ENCODE results near the gene DUSP9. TPM values are rescaled to one million over a fixed set of nuclear protein-coding genes. Genes with fewer than 3 reads are reported as not detected.
A peak's percentile ranks its signal among the peaks of the same experiment; 100 is the strongest.

The DUSP9 gene
- polyA plus RNA-seq, 1 donor from 2014 or later = 0.94 TPM

- no peak overlapping the region for H3K4me2 ChIP-seq (ENCODE audit: low read length)
- H3K27ac ChIP-seq (ENCODE audit: low read length) = no peak overlapping the region
Measured at GRCh38 chrX:153642051-153642654, 4.8 kb upstream of the DUSP9 start.

DNA sequence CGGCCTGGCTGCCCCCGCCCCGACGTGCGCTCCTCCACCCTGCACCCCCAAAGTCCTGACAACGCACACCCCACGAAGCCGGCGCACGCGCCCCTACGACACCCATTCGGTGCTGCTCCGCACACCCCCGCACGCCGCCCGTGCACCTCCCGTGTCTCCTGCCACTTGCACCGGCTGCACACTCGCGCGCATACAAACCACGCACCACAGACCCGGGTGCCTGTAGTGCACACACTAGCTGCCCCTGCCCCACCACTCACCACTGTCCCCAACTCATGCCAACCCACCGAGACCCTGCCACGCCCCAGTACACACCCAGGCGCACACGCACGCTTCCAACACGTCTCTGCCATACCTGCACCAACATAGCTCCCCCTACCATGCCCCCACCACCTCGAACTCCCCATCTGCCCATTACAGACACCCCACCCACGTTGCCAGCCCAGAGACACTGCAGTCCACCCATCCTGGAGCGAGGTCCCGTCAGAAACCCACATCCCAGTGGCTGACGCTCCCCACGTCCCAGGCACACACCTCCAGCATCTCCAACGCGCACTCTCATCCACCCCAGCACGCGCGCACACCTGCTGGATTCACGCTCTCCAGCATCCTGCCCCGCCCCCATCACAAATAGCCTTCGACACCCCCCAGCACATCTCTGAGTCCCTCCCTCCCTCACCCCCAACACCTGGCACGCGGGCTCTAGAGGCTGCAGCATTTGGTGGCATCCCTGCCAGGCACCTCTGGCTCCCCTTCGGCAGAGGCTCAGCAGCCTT lies 4.2 kb upstream of the DUSP9 start:
- Histone ChIP-seq H4K20me1 (ENCODE audit: insufficient read depth) (no peaks in the 10 kb centered on the region), H3K4me2 (ENCODE audit: low read length) (no peak overlapping the region), H3K9me3 (ENCODE audit: low read length) (no peaks in the 10 kb centered on the region), H3K9ac (ENCODE audit: low read length) (no peak overlapping the region), H3K27me3 (ENCODE audit: insufficient read depth, low read depth, low read length) (peaks cover 50% of the 10 kb centered on the region), H3F3A (ENCODE audit: insufficient read depth, low read length, poor library complexity, severe bottlenecking) (no peaks in the 10 kb centered on the region), H3K36me3 (ENCODE audit: insufficient read depth, low read length) (no peaks in the 10 kb centered on the region), H2AFZ (ENCODE audit: low read depth, low read length) (no peak overlapping the region), H3K79me2 (replicated peaks; ENCODE audit: insufficient read depth, low read length) (no peaks in the 10 kb centered on the region), H3K4me3 (ENCODE audit: low read length) (peak overlapping the region; percentile 68), H3K27ac (ENCODE audit: low read length) (no peak overlapping the region), H3K9me2 (ENCODE audit: insufficient read depth, low read length) (no peaks in the 10 kb centered on the region)
- TF ChIP-seq RAD21 (conservative IDR thresholded peaks at IDR 0.05) = no peak
- TF ChIP-seq TAF1 (IDR thresholded peaks at IDR 0.05; ENCODE audit: low read depth) = no peak
- TF ChIP-seq EZH2 (IDR thresholded peaks at IDR 0.05; ENCODE audit: borderline replicate concordance, insufficient read depth, low read length, poor library complexity, severe bottlenecking) = no peak
- TF ChIP-seq SMC3 (conservative IDR thresholded peaks at IDR 0.05; ENCODE audit: poor library complexity) = no peak
- TF ChIP-seq POLR2AphosphoS5 (IDR thresholded peaks at IDR 0.05) = no peak
- TF ChIP-seq, protein P1, sequence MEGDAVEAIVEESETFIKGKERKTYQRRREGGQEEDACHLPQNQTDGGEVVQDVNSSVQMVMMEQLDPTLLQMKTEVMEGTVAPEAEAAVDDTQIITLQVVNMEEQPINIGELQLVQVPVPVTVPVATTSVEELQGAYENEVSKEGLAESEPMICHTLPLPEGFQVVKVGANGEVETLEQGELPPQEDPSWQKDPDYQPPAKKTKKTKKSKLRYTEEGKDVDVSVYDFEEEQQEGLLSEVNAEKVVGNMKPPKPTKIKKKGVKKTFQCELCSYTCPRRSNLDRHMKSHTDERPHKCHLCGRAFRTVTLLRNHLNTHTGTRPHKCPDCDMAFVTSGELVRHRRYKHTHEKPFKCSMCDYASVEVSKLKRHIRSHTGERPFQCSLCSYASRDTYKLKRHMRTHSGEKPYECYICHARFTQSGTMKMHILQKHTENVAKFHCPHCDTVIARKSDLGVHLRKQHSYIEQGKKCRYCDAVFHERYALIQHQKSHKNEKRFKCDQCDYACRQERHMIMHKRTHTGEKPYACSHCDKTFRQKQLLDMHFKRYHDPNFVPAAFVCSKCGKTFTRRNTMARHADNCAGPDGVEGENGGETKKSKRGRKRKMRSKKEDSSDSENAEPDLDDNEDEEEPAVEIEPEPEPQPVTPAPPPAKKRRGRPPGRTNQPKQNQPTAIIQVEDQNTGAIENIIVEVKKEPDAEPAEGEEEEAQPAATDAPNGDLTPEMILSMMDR (IDR thresholded peaks at IDR 0.05; ENCODE audit: poor library complexity, severe bottlenecking) = no peak
- no peak for TF ChIP-seq MXI1 (conservative IDR thresholded peaks at IDR 0.05; ENCODE audit: poor library complexity, severe bottlenecking)
- no peak for TF ChIP-seq REST (IDR thresholded peaks at IDR 0.05; ENCODE audit: borderline replicate concordance)
- TF ChIP-seq EP300 (conservative IDR thresholded peaks at IDR 0.05; ENCODE audit: poor library complexity, severe bottlenecking) = no peak

More at GRCh38 chrX:153642051-153642654, 4.8 kb upstream of the DUSP9 start:
- Histone ChIP-seq H3K9me3 (ENCODE audit: low read length) (no peaks in the 10 kb centered on the region), H3K9me2 (ENCODE audit: insufficient read depth, low read length) (no peaks in the 10 kb centered on the region), H3K27me3 (ENCODE audit: insufficient read depth, low read depth, low read length) (peaks cover 43% of the 10 kb centered on the region), H3K36me3 (ENCODE audit: insufficient read depth, low read length) (no peaks in the 10 kb centered on the region), H3K79me2 (replicated peaks; ENCODE audit: insufficient read depth, low read length) (no peaks in the 10 kb centered on the region), H4K20me1 (ENCODE audit: insufficient read depth) (no peaks in the 10 kb centered on the region), H3K4me3 (ENCODE audit: low read length) (peak overlapping the region; percentile 68), H3K9ac (ENCODE audit: low read length) (no peak overlapping the region), H3F3A (ENCODE audit: insufficient read depth, low read length, poor library complexity, severe bottlenecking) (no peaks in the 10 kb centered on the region), H2AFZ (ENCODE audit: low read depth, low read length) (no peak overlapping the region)
- TF ChIP-seq SMC3 (conservative IDR thresholded peaks at IDR 0.05; ENCODE audit: poor library complexity) (no peak), EZH2 (IDR thresholded peaks at IDR 0.05; ENCODE audit: borderline replicate concordance, insufficient read depth, low read length, poor library complexity, severe bottlenecking) (no peak), MXI1 (conservative IDR thresholded peaks at IDR 0.05; ENCODE audit: poor library complexity, severe bottlenecking) (no peak), POLR2AphosphoS5 (IDR thresholded peaks at IDR 0.05) (no peak)

Data from neural cell (in vitro differentiated cells).